HUES6 (cell line): ENCODE measurements around the gene PPP1R1B.

Experiments
- H3K27ac ChIP-seq: 2 replicates; pipeline ENCODE4 v1.7.0; 2013; ENCODE audit warnings: low read depth, mild to moderate bottlenecking, low read length, inconsistent platforms
- H3K27me3 ChIP-seq: 2 replicates; pipeline ENCODE4 v1.6.1; 2013; ENCODE audit warnings: low read length; ENCODE audit not compliant: control insufficient read depth, insufficient read depth
- H3K36me3 ChIP-seq: 2 replicates; pipeline ENCODE4 v1.6.1; 2013; ENCODE audit warnings: low read length; ENCODE audit not compliant: control insufficient read depth, insufficient read depth
- H3K4me1 ChIP-seq: 2 replicates; pipeline ENCODE4 v1.6.1; 2013; ENCODE audit warnings: low read length; ENCODE audit not compliant: control insufficient read depth, insufficient read depth
- H3K4me3 ChIP-seq: 2 replicates; pipeline ENCODE4 v1.5.1; 2013; ENCODE audit warnings: low read depth, low read length
- H3K9ac ChIP-seq: one replicate; pipeline ENCODE4 v1.6.1; 2013; ENCODE audit warnings: mild to moderate bottlenecking, low read length
- H3K9me3 ChIP-seq: 2 replicates; pipeline ENCODE4 v1.6.1; 2013; ENCODE audit warnings: low read depth, low read length; ENCODE audit not compliant: control insufficient read depth, insufficient read depth

PPP1R1B gene

DNA sequence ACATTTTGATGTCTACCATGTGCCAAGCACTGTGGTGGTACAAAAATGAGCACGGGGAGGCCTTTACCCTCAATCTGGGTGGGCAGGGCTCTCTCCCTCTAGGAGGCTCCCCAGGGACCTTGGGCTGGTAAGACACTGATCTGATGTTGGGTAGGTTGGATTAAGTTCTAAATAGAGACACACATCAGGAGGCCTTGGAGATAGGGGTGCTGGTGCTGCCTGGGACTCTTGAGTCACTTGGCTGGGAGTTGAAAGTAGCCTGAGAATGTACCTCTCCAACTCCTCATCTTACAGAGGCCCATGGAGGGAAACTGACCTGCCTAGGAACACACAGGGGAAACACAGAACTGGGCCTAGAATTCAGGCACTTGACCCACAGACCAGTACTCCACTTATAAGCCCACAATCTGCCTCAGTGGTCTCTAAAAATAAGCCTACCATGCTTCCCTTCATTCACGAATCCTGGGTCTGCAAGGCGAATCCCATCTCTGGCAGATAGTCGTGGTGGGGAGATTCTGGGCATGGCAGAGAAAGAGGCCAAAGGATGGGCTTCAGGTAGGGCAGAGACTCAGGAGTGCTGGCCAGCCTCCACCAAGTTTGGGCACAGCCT lies 17.2 kb upstream of the PPP1R1B start:
- no peaks in the 10 kb centered on the region for H3K36me3 ChIP-seq

DNA sequence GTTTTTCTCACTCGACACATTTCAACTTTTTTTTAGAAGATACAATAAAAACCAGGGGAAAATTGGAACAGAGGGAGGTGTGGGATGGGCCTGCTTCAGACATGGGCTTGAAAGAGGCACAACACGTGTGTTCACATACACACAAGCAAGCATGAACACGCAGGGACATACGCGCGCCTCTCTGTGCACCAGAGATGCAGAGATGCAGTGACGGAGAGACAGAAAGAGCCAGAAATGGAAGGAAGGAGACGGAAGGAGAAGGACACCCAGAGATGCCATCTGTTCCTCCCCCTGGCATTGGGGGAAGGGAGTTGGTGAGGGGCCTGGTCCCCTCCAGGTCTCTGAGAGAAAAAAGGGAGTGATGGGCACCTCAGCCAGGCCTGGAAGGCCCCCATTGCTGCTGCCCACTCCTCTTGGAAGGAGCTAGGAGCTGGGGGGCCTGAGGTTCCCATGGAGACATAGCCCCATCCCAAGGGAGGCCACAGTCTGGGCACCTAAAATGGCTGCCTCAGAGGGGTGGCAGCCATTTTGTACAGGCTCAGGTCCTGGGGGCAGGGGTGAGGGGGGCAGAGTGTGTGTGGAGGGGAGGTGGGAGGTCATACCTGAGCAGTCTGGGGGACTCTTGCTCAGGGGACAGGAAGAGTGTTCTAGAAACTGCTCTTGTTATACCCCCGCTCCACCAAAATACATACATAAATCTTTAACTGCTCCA lies 15.2 kb upstream of the PPP1R1B start:
- Histone ChIP-seq H3K27ac (no peak overlapping the region), H3K9me3 (no peaks in the 10 kb centered on the region), H3K4me1 (peaks cover 3% of the 10 kb centered on the region; the same call in 1 of the 2 replicates), H3K36me3 (no peaks in the 10 kb centered on the region), H3K9ac (no peak overlapping the region), H3K27me3 (peaks cover 100% of the 10 kb centered on the region), H3K4me3 (no peak overlapping the region)

More for the DNA sequence above, 17.2 kb upstream of the PPP1R1B start:
- Histone ChIP-seq H3K27ac (no peak overlapping the region), H3K4me1 (peaks cover 8% of the 10 kb centered on the region), H3K4me3 (no peak overlapping the region), H3K9ac (no peak overlapping the region), H3K27me3 (peaks cover 100% of the 10 kb centered on the region), H3K9me3 (no peaks in the 10 kb centered on the region)

- H3K9ac ChIP-seq, result no peak overlapping the region
- H3K4me1 ChIP-seq, result peaks cover 3% of the 10 kb centered on the region; the same call in 1 of the 2 replicates
- H3K27me3 ChIP-seq, result peaks cover 100% of the 10 kb centered on the region
- no peak overlapping the region for H3K27ac ChIP-seq
- H3K36me3 ChIP-seq, result no peaks in the 10 kb centered on the region
- H3K4me3 ChIP-seq, result no peak overlapping the region
- no peaks in the 10 kb centered on the region for H3K9me3 ChIP-seq
Observed at GRCh38 chr17:39612291-39612894, 14.4 kb upstream of the PPP1R1B start.

DNA sequence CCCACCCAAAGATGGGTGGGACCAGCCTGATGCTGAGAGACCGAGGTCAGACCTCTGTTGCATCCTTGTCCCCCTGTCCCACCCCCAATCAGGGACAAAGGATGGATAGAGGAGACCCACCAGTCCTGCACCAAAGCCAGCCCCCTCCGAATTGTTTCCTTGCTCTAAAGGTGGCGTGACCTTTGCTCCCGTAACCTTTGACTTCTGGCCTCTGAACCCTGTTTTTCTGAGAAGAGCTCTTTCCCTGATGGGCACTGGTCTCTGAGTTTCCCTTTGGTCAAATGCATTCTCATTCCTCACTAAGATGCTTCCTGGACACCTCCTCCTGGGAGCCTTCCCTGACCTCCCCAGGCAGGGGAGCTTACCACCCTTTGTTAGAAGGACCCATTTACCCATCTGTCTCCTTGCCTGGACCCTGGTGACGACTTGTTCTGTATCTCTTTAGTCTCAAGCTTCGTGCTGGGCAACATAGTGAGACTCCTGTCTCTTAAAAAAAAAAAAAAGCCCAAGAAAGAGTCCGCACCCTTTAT lies 13.8 kb upstream of the PPP1R1B start:
- H3K4me3 ChIP-seq, result no peak overlapping the region
- no peaks in the 10 kb centered on the region for H3K9me3 ChIP-seq
- peaks cover 3% of the 10 kb centered on the region; the same call in 1 of the 2 replicates for H3K4me1 ChIP-seq
- H3K9ac ChIP-seq, result no peak overlapping the region
- H3K27me3 ChIP-seq, result peaks cover 98% of the 10 kb centered on the region
- no peak overlapping the region for H3K27ac ChIP-seq
- H3K36me3 ChIP-seq, result no peaks in the 10 kb centered on the region

DNA sequence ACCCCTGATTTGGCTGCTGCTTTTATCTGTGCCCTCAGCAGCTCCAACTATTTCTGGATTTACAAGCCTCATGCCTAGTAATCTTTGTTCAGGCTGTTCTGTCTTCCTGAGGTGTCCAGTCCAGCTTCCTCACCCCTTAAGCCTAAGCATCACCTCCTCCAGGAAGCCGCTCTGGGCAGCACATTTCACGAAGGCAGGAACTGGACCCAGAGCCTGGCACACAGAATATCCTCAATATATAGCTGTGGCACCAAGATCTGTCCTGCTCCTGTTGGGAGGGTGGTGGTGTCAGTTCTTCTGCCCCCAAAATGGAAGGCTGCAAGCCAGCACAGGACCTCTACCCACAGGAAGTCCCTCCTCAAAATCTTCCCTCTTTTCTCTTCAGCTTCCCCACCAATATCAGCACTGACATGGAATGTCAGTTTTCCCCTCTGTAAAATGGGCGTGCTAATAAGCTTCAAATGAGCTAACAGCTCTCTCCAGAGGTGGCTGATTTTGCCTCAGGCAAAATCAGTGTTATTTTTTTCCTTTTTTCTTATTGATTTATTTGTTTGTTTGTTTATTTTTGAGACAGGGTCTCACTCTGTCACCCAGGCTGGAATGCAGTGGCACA lies 12.1 kb upstream of the PPP1R1B start:
- H3K4me1 ChIP-seq, result peaks cover 7% of the 10 kb centered on the region; the same call in 1 of the 2 replicates
- H3K27me3 ChIP-seq, result peaks cover 98% of the 10 kb centered on the region

GRCh38 chr17:39615434-39615833 lies 11.3 kb upstream of the PPP1R1B start:
- Histone ChIP-seq H3K36me3 (no peaks in the 10 kb centered on the region), H3K4me3 (no peak overlapping the region), H3K27me3 (peaks cover 97% of the 10 kb centered on the region), H3K27ac (no peak overlapping the region), H3K9ac (no peak overlapping the region), H3K9me3 (no peaks in the 10 kb centered on the region), H3K4me1 (peaks cover 7% of the 10 kb centered on the region; the same call in 1 of the 2 replicates)

More for the DNA sequence above, 12.1 kb upstream of the PPP1R1B start:
- no peak overlapping the region for H3K4me3 ChIP-seq
- no peak overlapping the region for H3K27ac ChIP-seq
- no peaks in the 10 kb centered on the region for H3K36me3 ChIP-seq
- no peak overlapping the region for H3K9ac ChIP-seq
- H3K9me3 ChIP-seq, result no peaks in the 10 kb centered on the region

DNA sequence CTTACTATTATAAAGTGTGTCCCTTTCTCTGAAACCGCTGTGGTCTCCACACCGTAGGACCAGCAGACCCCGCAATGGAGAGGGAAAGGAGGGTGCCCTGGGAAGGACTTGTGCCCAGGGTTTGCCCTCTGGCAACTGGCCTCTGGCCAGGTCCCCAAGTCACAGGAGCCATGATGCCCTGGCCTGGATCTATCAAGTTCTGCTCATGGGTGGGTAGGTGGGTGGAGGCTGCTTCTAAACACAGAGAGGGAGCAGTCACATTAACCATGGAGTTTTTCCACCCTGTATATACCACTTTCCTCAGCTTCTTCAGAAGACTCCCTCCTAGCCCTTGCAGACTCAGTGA lies 9.7 kb upstream of the PPP1R1B start:
- H3K4me1 ChIP-seq, result peaks cover 7% of the 10 kb centered on the region; the same call in 1 of the 2 replicates
- H3K36me3 ChIP-seq, result no peaks in the 10 kb centered on the region
- peaks cover 94% of the 10 kb centered on the region for H3K27me3 ChIP-seq
- H3K27ac ChIP-seq, result no peak overlapping the region
- no peaks in the 10 kb centered on the region for H3K9me3 ChIP-seq
- peak overlapping the region; percentile 56 for H3K4me3 ChIP-seq
- H3K9ac ChIP-seq, result no peak overlapping the region

GRCh38 chr17:39617446-39618245 lies 9.1 kb upstream of the PPP1R1B start:
- H3K27ac ChIP-seq, result no peak overlapping the region
- no peaks in the 10 kb centered on the region for H3K36me3 ChIP-seq
- H3K4me3 ChIP-seq, result peak overlapping the region; percentile 56
- peaks cover 7% of the 10 kb centered on the region; the same call in 1 of the 2 replicates for H3K4me1 ChIP-seq
- peaks cover 89% of the 10 kb centered on the region for H3K27me3 ChIP-seq
- no peak overlapping the region for H3K9ac ChIP-seq
- no peaks in the 10 kb centered on the region for H3K9me3 ChIP-seq

DNA sequence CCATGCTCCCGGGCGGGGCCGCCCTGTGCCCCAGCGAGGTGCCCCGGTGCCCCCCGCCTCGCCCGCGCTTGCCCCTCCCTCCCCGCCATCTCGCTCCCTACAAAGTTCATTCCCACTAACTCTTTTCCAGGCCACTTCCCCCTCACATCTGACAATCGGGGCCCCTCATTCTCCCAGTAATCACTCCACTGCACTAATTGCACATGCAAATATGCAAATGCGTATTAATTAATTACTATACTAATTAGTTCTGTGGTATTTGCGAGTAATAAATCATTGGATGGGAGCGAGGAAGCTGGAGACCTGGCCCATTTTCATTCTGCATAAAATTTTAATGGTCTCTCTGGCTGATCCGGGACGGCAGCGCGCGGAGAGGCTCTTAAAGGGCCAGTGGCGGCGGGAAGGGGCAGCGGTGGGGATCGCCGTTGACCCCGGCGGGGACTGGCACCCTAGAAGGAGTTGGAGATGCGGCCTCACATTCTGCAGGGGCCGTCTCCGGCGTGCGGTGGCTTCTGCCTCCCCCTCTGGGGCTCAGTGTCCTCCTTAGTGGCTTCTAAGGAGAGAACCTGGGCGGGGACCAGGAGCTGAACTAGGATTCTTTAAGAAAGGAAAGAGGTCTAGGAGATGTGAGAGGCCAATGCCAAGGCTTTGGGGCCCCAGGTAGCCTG lies 8.4 kb upstream of the PPP1R1B start:
- H3K9me3 ChIP-seq, result no peaks in the 10 kb centered on the region
- H3K27ac ChIP-seq, result no peak overlapping the region
- no peak overlapping the region for H3K9ac ChIP-seq
- peak overlapping the region; percentile 56 for H3K4me3 ChIP-seq
- H3K4me1 ChIP-seq, result peaks cover 7% of the 10 kb centered on the region; the same call in 1 of the 2 replicates
- peaks cover 84% of the 10 kb centered on the region for H3K27me3 ChIP-seq
- no peaks in the 10 kb centered on the region for H3K36me3 ChIP-seq
